GM21423 (cell line): ENCODE measurements around the gene SPEN.
"Not testable (repeated sequence)": the region's sequence is repeated elsewhere in the genome, so short reads cannot be mapped to it uniquely, and the experiment has no call there.

Source experiments
- ATAC-seq: cut with Tn5 transposase; IDR thresholded peaks from one replicate; pipeline ENCODE4 v1.9.1; 2021; ENCODE audit warnings: mild to moderate bottlenecking, moderate library complexity; ENCODE audit not compliant: unreplicated experiment

The SPEN gene

GRCh38 chr1:15977947-15978346 lies 130.4 kb downstream of the SPEN start:
- not testable (repeated sequence) for ATAC-seq

GRCh38 chr1:15981679-15982078 lies 134.2 kb downstream of the SPEN start:
- no peak for ATAC-seq

GRCh38 chr1:15983275-15983674 lies 135.8 kb downstream of the SPEN start:
- ATAC-seq: no peak

GRCh38 chr1:15985611-15986297 lies 138.2 kb downstream of the SPEN start:
- ATAC-seq: no peak

GRCh38 chr1:15988856-15989736 lies 141.6 kb downstream of the SPEN start:
- ATAC-seq: no peak

GRCh38 chr1:15989776-15990175 lies 142.3 kb downstream of the SPEN start:
- ATAC-seq: no peak
